HepG2 (cell line): ENCODE measurements around the gene COX4I2. TPM values are rescaled to one million over a fixed set of nuclear protein-coding genes. Genes with fewer than 3 reads are reported as not detected.

Experiments
- AGO2 ChIP-seq: fragments of 200-400 bp; formaldehyde crosslinking; optimal IDR thresholded peaks from 2 replicates; pipeline ENCODE3; 2017; ENCODE audit warnings: mild to moderate bottlenecking, low read depth, low read length, moderate library complexity
- ATF3 ChIP-seq: sonication (generic); formaldehyde crosslinking; IDR thresholded peaks from 2 replicates; pipeline ENCODE4 v1.4.0; 2020; ENCODE audit warnings: missing genetic modification reagents
- ATM ChIP-seq: fragments of 450-650 bp; IDR thresholded peaks from 2 replicates; pipeline ENCODE4 v1.7.1; 2017; ENCODE audit warnings: mild to moderate bottlenecking, borderline replicate concordance
- ELF3 ChIP-seq: IDR thresholded peaks from 2 replicates; pipeline ENCODE4 v1.6.1; 2016; ENCODE audit warnings: missing genetic modification reagents, missing compliant biosample characterization
- GFI1 ChIP-seq: sonication (generic); formaldehyde crosslinking; IDR thresholded peaks from 2 replicates; pipeline ENCODE4 v1.5.0; 2020; ENCODE audit warnings: missing genetic modification reagents, mild to moderate bottlenecking, borderline replicate concordance
- GLI4 ChIP-seq: sonication (generic); formaldehyde crosslinking; IDR thresholded peaks from 2 replicates; pipeline ENCODE4 v1.5.1; 2020; ENCODE audit warnings: missing genetic modification reagents, mild to moderate bottlenecking, moderate library complexity, borderline replicate concordance
- GTF2F1 ChIP-seq: fragments of 150-350 bp; IDR thresholded peaks from 2 replicates; pipeline ENCODE4 v1.6.1; 2014; ENCODE audit warnings: low read length
- HNRNPL ChIP-seq: fragments of 200-400 bp; formaldehyde crosslinking; IDR thresholded peaks from 2 replicates; pipeline ENCODE4 v1.6.1; 2017; ENCODE audit warnings: mild to moderate bottlenecking, low read depth, low read length
- PAXIP1 ChIP-seq: sonication (generic); formaldehyde crosslinking; conservative IDR thresholded peaks from 2 replicates; pipeline ENCODE4 v1.4.0; 2020; ENCODE audit warnings: mild to moderate bottlenecking, missing genetic modification reagents, moderate library complexity
- PLSCR1 ChIP-seq: sonication (generic); formaldehyde crosslinking; IDR thresholded peaks from 2 replicates; pipeline ENCODE4 v1.5.0; 2020; ENCODE audit warnings: missing genetic modification reagents, mild to moderate bottlenecking, borderline replicate concordance
- RELA ChIP-seq: sonication (generic); formaldehyde crosslinking; IDR thresholded peaks from 2 replicates; pipeline ENCODE4 v1.4.0; 2020; ENCODE audit warnings: missing genetic modification reagents
- SPEN ChIP-seq: sonication (generic); formaldehyde crosslinking; IDR thresholded peaks from 2 replicates; pipeline ENCODE4 v1.5.1; 2020; ENCODE audit warnings: low read depth, mild to moderate bottlenecking, missing genetic modification reagents
- THAP9 ChIP-seq: sonication (generic); formaldehyde crosslinking; IDR thresholded peaks from 2 replicates; pipeline ENCODE4; 2020; ENCODE audit warnings: missing genetic modification reagents, mild to moderate bottlenecking, borderline replicate concordance
- YEATS2 ChIP-seq: sonication (generic); formaldehyde crosslinking; IDR thresholded peaks from 2 replicates; pipeline ENCODE4 v1.4.0; 2020; ENCODE audit warnings: missing genetic modification reagents, borderline replicate concordance
- ZNF235 ChIP-seq: sonication (generic); formaldehyde crosslinking; IDR thresholded peaks from 2 replicates; pipeline ENCODE4 v1.8.1; 2023; ENCODE audit warnings: mild to moderate bottlenecking, missing genetic modification reagents, borderline replicate concordance
- ZNF383 ChIP-seq: sonication (generic); formaldehyde crosslinking; IDR thresholded peaks from 2 replicates; pipeline ENCODE4 v1.4.0; 2020; ENCODE audit warnings: missing genetic modification reagents, mild to moderate bottlenecking, borderline replicate concordance
- ZNF501 ChIP-seq: sonication (generic); formaldehyde crosslinking; IDR thresholded peaks from 2 replicates; pipeline ENCODE4 v1.5.1; 2020; ENCODE audit warnings: mild to moderate bottlenecking, moderate library complexity, missing genetic modification reagents
- ZNF768 ChIP-seq: sonication (generic); formaldehyde crosslinking; IDR thresholded peaks from 2 replicates; pipeline ENCODE4 v1.4.0; 2020; ENCODE audit warnings: missing genetic modification reagents
- polyA plus RNA-seq, 8 experiments: library from polyadenylated mRNA; depleted of rRNA in 3 of 8; stranded (reverse) in 7 of 8; unstranded in 1 of 8; fragments of >200 nt; fragmentation: Illumina TruSeq in 4 of 8; extraction: Trizol in 4 of 8; gene quantifications; 2 replicates each; pipeline versions ENCODE4 v1.2.1 to v1.2.3, GENCODE V29; 2011 to 2016; ENCODE audit warnings: low read depth in 4 of 8, missing spikeins in 1 of 8, mixed read lengths in 1 of 8; ENCODE audit not compliant: insufficient read depth in 1 of 8
- total RNA-seq, 5 experiments: library from RNA; depleted of rRNA; stranded (reverse); fragments of >200 nt; fragmentation: Illumina TruSeq; extraction: Trizol; gene quantifications; 2 replicates each; pipeline ENCODE4 v1.2.3, GENCODE V29; 2016; ENCODE audit warnings: low read depth in 1 of 5
- TF ChIP-seq, protein P1 (sequence below): sonication (generic); formaldehyde crosslinking; IDR thresholded peaks from 2 replicates; pipeline ENCODE4 v1.5.1; 2020; ENCODE audit warnings: mild to moderate bottlenecking, missing genetic modification reagents, moderate library complexity

COX4I2 gene
- total and polyA plus RNA-seq, 2 of the 13 experiments (the other 11 are each of a cell fraction or from before 2014, with no cell fraction given), result 1.1 TPM; not detected in 1

- TF ChIP-seq ZNF501 (CRISPR knock-in tag) (0 out of 2 replicates have a peak, but pooled peaks have one; percentile 24), GFI1 (CRISPR knock-in tag) (peak; percentile 33; the same call in 1 of the 2 replicates), ATF3 (CRISPR knock-in tag) (peak; percentile 89), GLI4 (no peak), PLSCR1 (CRISPR knock-in tag) (no peak), ATM (no peak), ZNF383 (CRISPR knock-in tag) (no peak), PAXIP1 (CRISPR knock-in tag) (peak; percentile 35), ELF3 (peak; percentile 75; the same call in 1 of the 2 replicates), ZNF768 (0 out of 2 replicates have a peak, but pooled peaks have one; percentile 5), THAP9 (0 out of 2 replicates have a peak, but pooled peaks have one; percentile 32), SPEN (CRISPR knock-in tag) (peak; percentile 38; the same call in 1 of the 2 replicates), AGO2 (peak; percentile 70), ZNF235 (CRISPR knock-in tag) (no peak), RELA (no peak), GTF2F1 (no peak), YEATS2 (CRISPR knock-in tag) (peak; percentile 22; the same call in 1 of the 2 replicates), HNRNPL (peak; percentile 98)
- TF ChIP-seq, protein P1, sequence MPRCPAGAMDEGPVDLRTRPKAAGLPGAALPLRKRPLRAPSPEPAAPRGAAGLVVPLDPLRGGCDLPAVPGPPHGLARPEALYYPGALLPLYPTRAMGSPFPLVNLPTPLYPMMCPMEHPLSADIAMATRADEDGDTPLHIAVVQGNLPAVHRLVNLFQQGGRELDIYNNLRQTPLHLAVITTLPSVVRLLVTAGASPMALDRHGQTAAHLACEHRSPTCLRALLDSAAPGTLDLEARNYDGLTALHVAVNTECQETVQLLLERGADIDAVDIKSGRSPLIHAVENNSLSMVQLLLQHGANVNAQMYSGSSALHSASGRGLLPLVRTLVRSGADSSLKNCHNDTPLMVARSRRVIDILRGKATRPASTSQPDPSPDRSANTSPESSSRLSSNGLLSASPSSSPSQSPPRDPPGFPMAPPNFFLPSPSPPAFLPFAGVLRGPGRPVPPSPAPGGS, result 0 out of 2 replicates have a peak, but pooled peaks have one; percentile 10
Observed at GRCh38 chr20:31593221-31594001, 44.3 kb upstream of the COX4I2 start (continued).
